ENCODE measurements around the gene RPS23. TPM values are rescaled to one million over a fixed set of nuclear protein-coding genes. Genes with fewer than 3 reads are reported as not detected.

Gene RPS23
- total RNA-seq, 2 experiments from 2014 or later: 2,952 to 3,790 TPM

GRCh38 chr5:82255844-82256243, 22.3 kb downstream of the RPS23 start:
- no TSS peak for BruUV-seq (replicated peaks)
- Histone ChIP-seq H3K9me3 (ENCODE audit: low read length) (no peaks in the 10 kb centered on the region), H2AFZ (ENCODE audit: low read length) (no peak overlapping the region), H3K9me2 (ENCODE audit: insufficient read depth, low read length) (no peaks in the 10 kb centered on the region), H3K4me2 (ENCODE audit: low read length) (no peak overlapping the region), H3K4me1 (ENCODE audit: insufficient read depth, low read length, poor library complexity, severe bottlenecking) (no peaks in the 10 kb centered on the region), H3K36me3 (ENCODE audit: insufficient read depth, low read length) (no peaks in the 10 kb centered on the region), H3K79me2 (ENCODE audit: insufficient read depth, low read depth, low read length) (no peaks in the 10 kb centered on the region), H4K20me1 (ENCODE audit: insufficient read depth, low read length) (no peaks in the 10 kb centered on the region), H3K27ac (ENCODE audit: low read depth, low read length, poor library complexity, severe bottlenecking) (no peak overlapping the region), H3K4me3 (ENCODE audit: low read depth, low read length, poor library complexity, severe bottlenecking) (no peak overlapping the region)
- CTCF ChIA-PET (ENCODE audit: unreplicated experiment): no interaction called here
- POLR2A ChIA-PET: interaction anchor here (0.6 to 1.7 kb wide), 3 partner anchors 9 to 987 kb away, joined by 3 to 5 read pairs (median 4); no protein-coding TSS in a partner anchor
- no peak for DNase-seq (ENCODE audit: low spot score)
- intact Hi-C loops (cut with micrococcal nuclease; ENCODE audit: unreplicated experiment): no loop called here
- TF ChIP-seq EZH2phosphoT487 (IDR thresholded peaks at IDR 0.05; ENCODE audit: borderline replicate concordance, low read depth, low read length): no peak
- no peak for TF ChIP-seq CTCF (conservative IDR thresholded peaks at IDR 0.05; ENCODE audit: low read length)

GRCh38 chr5:82252744-82253143, 25.4 kb downstream of the RPS23 start:
- H3K4me1 ChIP-seq (ENCODE audit: insufficient read depth, low read length, poor library complexity, severe bottlenecking): no peaks in the 10 kb centered on the region
- no peak overlapping the region for H3K4me3 ChIP-seq (ENCODE audit: low read depth, low read length, poor library complexity, severe bottlenecking)
- 0 out of 2 replicates have a peak, but pooled peaks cover 3% of the 10 kb centered on the region for H3K9me3 ChIP-seq (ENCODE audit: low read length)
- DNase-seq (ENCODE audit: low spot score): no peak
- H3K4me2 ChIP-seq (ENCODE audit: low read length): no peak overlapping the region
- H2AFZ ChIP-seq (ENCODE audit: low read length): no peak overlapping the region
- H3K27ac ChIP-seq (ENCODE audit: low read depth, low read length, poor library complexity, severe bottlenecking): no peak overlapping the region
- H4K20me1 ChIP-seq (ENCODE audit: insufficient read depth, low read length): no peaks in the 10 kb centered on the region
- H3K79me2 ChIP-seq (ENCODE audit: insufficient read depth, low read depth, low read length): no peaks in the 10 kb centered on the region
- ChIA-PET CTCF (ENCODE audit: unreplicated experiment) (no interaction called here), POLR2A (no interaction called here)
- no TSS peak for BruUV-seq (replicated peaks)
- intact Hi-C loops (cut with micrococcal nuclease; ENCODE audit: unreplicated experiment): no loop called here
- TF ChIP-seq CTCF (conservative IDR thresholded peaks at IDR 0.05; ENCODE audit: low read length) (no peak), EZH2phosphoT487 (IDR thresholded peaks at IDR 0.05; ENCODE audit: borderline replicate concordance, low read depth, low read length) (no peak)
- no peaks in the 10 kb centered on the region for H3K9me2 ChIP-seq (ENCODE audit: insufficient read depth, low read length)
- H3K36me3 ChIP-seq (ENCODE audit: insufficient read depth, low read length): no peaks in the 10 kb centered on the region

GRCh38 chr5:82246960-82247574, 31.1 kb downstream of the RPS23 start:
- H4K20me1 ChIP-seq (ENCODE audit: insufficient read depth, low read length): no peaks in the 10 kb centered on the region
- H3K4me2 ChIP-seq (ENCODE audit: low read length): no peak overlapping the region
- no peaks in the 10 kb centered on the region for H3K79me2 ChIP-seq (ENCODE audit: insufficient read depth, low read depth, low read length)
- no peaks in the 10 kb centered on the region for H3K4me1 ChIP-seq (ENCODE audit: insufficient read depth, low read length, poor library complexity, severe bottlenecking)
- intact Hi-C loops (cut with micrococcal nuclease; ENCODE audit: unreplicated experiment): no loop called here
- ChIA-PET POLR2A (interaction anchor here (0.8 to 1.6 kb wide), 3 partner anchors 10 to 21 kb away, joined by 3 to 9 read pairs (median 4); no protein-coding TSS in a partner anchor), CTCF (ENCODE audit: unreplicated experiment) (no interaction called here)
- H3K27ac ChIP-seq (ENCODE audit: low read depth, low read length, poor library complexity, severe bottlenecking): no peak overlapping the region
- no peak overlapping the region for H2AFZ ChIP-seq (ENCODE audit: low read length)
- H3K9me2 ChIP-seq (ENCODE audit: insufficient read depth, low read length): no peaks in the 10 kb centered on the region
- peak; percentile 14 for DNase-seq (ENCODE audit: low spot score)
- no TSS peak for BruUV-seq (replicated peaks)
- TF ChIP-seq CTCF (conservative IDR thresholded peaks at IDR 0.05; ENCODE audit: low read length) (no peak), EZH2phosphoT487 (IDR thresholded peaks at IDR 0.05; ENCODE audit: borderline replicate concordance, low read depth, low read length) (no peak)
- H3K4me3 ChIP-seq (ENCODE audit: low read depth, low read length, poor library complexity, severe bottlenecking): no peak overlapping the region
- no peaks in the 10 kb centered on the region for H3K36me3 ChIP-seq (ENCODE audit: insufficient read depth, low read length)
- H3K9me3 ChIP-seq (ENCODE audit: low read length): peaks cover 13% of the 10 kb centered on the region; the same call in 1 of the 2 replicates
